Stomach (tissue), 9 donors: ENCODE data around the gene CYP2W1. TPM values are rescaled to one million over a fixed set of nuclear protein-coding genes. Genes with fewer than 3 reads are reported as not detected.
A peak's percentile ranks its signal among the peaks of the same experiment; 100 is the strongest.

Experiments used
- DNase-seq, 2 donors: peaks; one replicate each; pipeline versions ENCODE4 v3.0.0 to v3.0.0-alpha.2; 2013 to 2019
- H3K27ac ChIP-seq, 5 donors: fragments of 200-600 bp in 4 of 5; sonication (generic) in 4 of 5; one replicate each; pipeline ENCODE4 v1.5.1; 2013 to 2019; ENCODE audit warnings: mild to moderate bottlenecking in 1 of 5, moderate library complexity in 1 of 5
- H3K27me3 ChIP-seq, 3 donors: fragments of 200-600 bp; sonication (generic); one replicate each; pipeline ENCODE4 v1.5.1; 2017 to 2019; ENCODE audit warnings: mixed run types in 1 of 3
- H3K36me3 ChIP-seq, 4 donors: fragments of 200-600 bp; sonication (generic); 1 replicate in 3 of 4; 2 replicates in 1 of 4; pipeline ENCODE4 v1.5.1; 2016 to 2019
- H3K4me1 ChIP-seq, 4 donors: fragments of 200-600 bp; sonication (generic); one replicate each; pipeline ENCODE4 v1.5.1; 2016 to 2019
- H3K4me3 ChIP-seq, 4 donors: fragments of 200-600 bp; sonication (generic) in 3 of 4; one replicate each; pipeline ENCODE4 v1.5.1; 2016 to 2019; ENCODE audit warnings: mild to moderate bottlenecking in 1 of 4
- H3K9me3 ChIP-seq, 4 donors: fragments of 200-600 bp; sonication (generic); one replicate each; pipeline ENCODE4 v1.5.1; 2016 to 2019
- EP300 ChIP-seq: sonication (generic); formaldehyde crosslinking; IDR thresholded peaks from one replicate; pipeline ENCODE4 v1.6.1; 2017; ENCODE audit warnings: antibody characterized with exemption
- POLR2A ChIP-seq, 4 donors: fragments of 450-650 bp; IDR thresholded peaks; one replicate each; pipeline ENCODE4 v1.6.1; 2016; ENCODE audit warnings: antibody characterized with exemption in 4 of 4, control low read depth in 2 of 4, mild to moderate bottlenecking in 1 of 4, moderate library complexity in 1 of 4
- POLR2AphosphoS5 ChIP-seq, 3 donors: sonication (generic); formaldehyde crosslinking; IDR thresholded peaks; one replicate each; pipeline ENCODE4 v1.6.1; 2016; ENCODE audit warnings: antibody characterized with exemption in 3 of 3
- WGBS, 5 donors: extraction: QIAGEN DNeasy Blood & Tissue Kit in 3 of 5; methylation state at CpG; one replicate each; pipeline versions ENCODE4 v1.1.5 to v1.1.7; 2013 to 2018; 5-methylcytosine and 5-hydroxymethylcytosine counted together
- intact Hi-C: fragments of 100-400 bp; cut with DNase I; formaldehyde crosslinking; loops from one replicate; pipeline ENCODE4 v1.15.1; 2023; ENCODE audit warnings: low total_unique reads
- polyA plus RNA-seq, 3 donors: library from polyadenylated mRNA; stranded (reverse); fragments of 200-250 nt; gene quantifications; one replicate each; pipeline ENCODE4 v1.2.3, GENCODE V29; 2013
- total RNA-seq, 5 donors: library from RNA; depleted of rRNA; stranded (reverse); fragments of >200 nt; gene quantifications; one replicate each; pipeline versions ENCODE4 v1.1.0 to v1.2.3, GENCODE V29; 2014 to 2016
- TF ChIP-seq, protein P1 (sequence below), 7 experiments: fragments of 450-650 bp in 4 of 7; fragments of 200-600 bp in 3 of 7; sonication (generic) in 3 of 7; IDR thresholded peaks; one replicate each; pipeline ENCODE4 v1.5.1; 2016 to 2019; ENCODE audit warnings: antibody characterized with exemption in 7 of 7, control low read depth in 2 of 7, mild to moderate bottlenecking in 1 of 7
- donor health status: healthy with polysubstance abuse.
- donor health status: Bipolar disorder and iron deficiency.
- donor health status: healthy.

Gene CYP2W1
- total and polyA plus RNA-seq, 8 donors = 0.31 to 7.0 (median 0.65) TPM; not detected in 5

GRCh38 chr7:1012716-1013095, 29.7 kb downstream of the CYP2W1 start:
- no peaks in the 10 kb centered on the region for H3K9me3 ChIP-seq
- intact Hi-C loops = no loop called here
- WGBS, 5 donors = 72 to 91% (median 88%) methylated on average over 16 to 30 of the region's 30 CpGs
- H3K4me3 ChIP-seq = no peak overlapping the region
- TF ChIP-seq, protein P1, sequence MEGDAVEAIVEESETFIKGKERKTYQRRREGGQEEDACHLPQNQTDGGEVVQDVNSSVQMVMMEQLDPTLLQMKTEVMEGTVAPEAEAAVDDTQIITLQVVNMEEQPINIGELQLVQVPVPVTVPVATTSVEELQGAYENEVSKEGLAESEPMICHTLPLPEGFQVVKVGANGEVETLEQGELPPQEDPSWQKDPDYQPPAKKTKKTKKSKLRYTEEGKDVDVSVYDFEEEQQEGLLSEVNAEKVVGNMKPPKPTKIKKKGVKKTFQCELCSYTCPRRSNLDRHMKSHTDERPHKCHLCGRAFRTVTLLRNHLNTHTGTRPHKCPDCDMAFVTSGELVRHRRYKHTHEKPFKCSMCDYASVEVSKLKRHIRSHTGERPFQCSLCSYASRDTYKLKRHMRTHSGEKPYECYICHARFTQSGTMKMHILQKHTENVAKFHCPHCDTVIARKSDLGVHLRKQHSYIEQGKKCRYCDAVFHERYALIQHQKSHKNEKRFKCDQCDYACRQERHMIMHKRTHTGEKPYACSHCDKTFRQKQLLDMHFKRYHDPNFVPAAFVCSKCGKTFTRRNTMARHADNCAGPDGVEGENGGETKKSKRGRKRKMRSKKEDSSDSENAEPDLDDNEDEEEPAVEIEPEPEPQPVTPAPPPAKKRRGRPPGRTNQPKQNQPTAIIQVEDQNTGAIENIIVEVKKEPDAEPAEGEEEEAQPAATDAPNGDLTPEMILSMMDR (IDR thresholded peaks at IDR 0.05) = no peak
- TF ChIP-seq EP300 (no peak), POLR2A (IDR thresholded peaks at IDR 0.05) (no peak), POLR2AphosphoS5 (IDR thresholded peaks at IDR 0.05) (no peak)
- H3K4me1 ChIP-seq = peaks cover 0 to 33% (median 5%) of the 10 kb centered on the region in 4 donors
- no peak for DNase-seq
- no peaks in the 10 kb centered on the region for H3K27me3 ChIP-seq
- no peak overlapping the region for H3K27ac ChIP-seq
- H3K36me3 ChIP-seq = peaks cover 13 to 34% (median 30%) of the 10 kb centered on the region in 4 donors

DNA sequence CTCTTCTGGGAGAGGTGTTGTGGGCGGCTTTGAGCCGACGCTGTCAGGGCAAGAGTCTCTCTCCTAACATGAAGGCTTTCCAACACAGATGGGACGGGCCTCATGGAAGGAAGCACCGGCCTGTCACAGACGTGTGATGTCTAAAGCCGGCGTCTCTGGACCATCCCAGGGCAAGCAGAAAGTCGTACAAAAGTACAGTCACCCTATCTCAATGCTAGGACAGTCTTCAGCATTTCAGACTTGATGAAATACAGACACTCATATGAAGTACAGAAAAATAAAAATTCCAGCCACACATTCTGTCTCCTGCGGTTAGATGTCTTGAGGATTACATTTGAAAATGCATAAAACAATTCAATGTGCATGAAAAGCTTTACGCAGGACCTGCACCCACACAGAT, 30.6 kb downstream of the CYP2W1 start:
- Histone ChIP-seq H3K4me3 (no peak overlapping the region), H3K36me3 (peaks cover 9 to 33% (median 29%) of the 10 kb centered on the region in 4 donors), H3K27me3 (no peaks in the 10 kb centered on the region), H3K4me1 (peaks cover 0 to 33% (median 5%) of the 10 kb centered on the region in 4 donors), H3K9me3 (no peaks in the 10 kb centered on the region), H3K27ac (no peak overlapping the region)
- TF ChIP-seq POLR2A (IDR thresholded peaks at IDR 0.05) (no peak), EP300 (no peak), POLR2AphosphoS5 (IDR thresholded peaks at IDR 0.05) (no peak)
- TF ChIP-seq, protein P1 (IDR thresholded peaks at IDR 0.05) = no peak
- no peak for DNase-seq
- intact Hi-C loops = no loop called here
- 78 to 86% (median 85%) methylated on average over 11 of the region's 11 CpGs for WGBS, 5 donors

GRCh38 chr7:1014681-1015080, 31.7 kb downstream of the CYP2W1 start:
- Histone ChIP-seq H3K27ac (no peak overlapping the region), H3K4me3 (no peak overlapping the region), H3K27me3 (no peaks in the 10 kb centered on the region), H3K9me3 (no peaks in the 10 kb centered on the region), H3K36me3 (peaks cover 4 to 31% (median 24%) of the 10 kb centered on the region in 4 donors), H3K4me1 (peaks cover 0 to 33% (median 5%) of the 10 kb centered on the region in 4 donors)
- TF ChIP-seq EP300 = no peak
- no peak for TF ChIP-seq POLR2AphosphoS5 (IDR thresholded peaks at IDR 0.05)
- TF ChIP-seq, protein P1 (IDR thresholded peaks at IDR 0.05) = no peak
- TF ChIP-seq POLR2A (IDR thresholded peaks at IDR 0.05) = no peak
- DNase-seq = no peak
- intact Hi-C loops = no loop called here
- 85 to 90% (median 89%) methylated on average over 14 to 20 of the region's 20 CpGs for WGBS, 5 donors

DNA sequence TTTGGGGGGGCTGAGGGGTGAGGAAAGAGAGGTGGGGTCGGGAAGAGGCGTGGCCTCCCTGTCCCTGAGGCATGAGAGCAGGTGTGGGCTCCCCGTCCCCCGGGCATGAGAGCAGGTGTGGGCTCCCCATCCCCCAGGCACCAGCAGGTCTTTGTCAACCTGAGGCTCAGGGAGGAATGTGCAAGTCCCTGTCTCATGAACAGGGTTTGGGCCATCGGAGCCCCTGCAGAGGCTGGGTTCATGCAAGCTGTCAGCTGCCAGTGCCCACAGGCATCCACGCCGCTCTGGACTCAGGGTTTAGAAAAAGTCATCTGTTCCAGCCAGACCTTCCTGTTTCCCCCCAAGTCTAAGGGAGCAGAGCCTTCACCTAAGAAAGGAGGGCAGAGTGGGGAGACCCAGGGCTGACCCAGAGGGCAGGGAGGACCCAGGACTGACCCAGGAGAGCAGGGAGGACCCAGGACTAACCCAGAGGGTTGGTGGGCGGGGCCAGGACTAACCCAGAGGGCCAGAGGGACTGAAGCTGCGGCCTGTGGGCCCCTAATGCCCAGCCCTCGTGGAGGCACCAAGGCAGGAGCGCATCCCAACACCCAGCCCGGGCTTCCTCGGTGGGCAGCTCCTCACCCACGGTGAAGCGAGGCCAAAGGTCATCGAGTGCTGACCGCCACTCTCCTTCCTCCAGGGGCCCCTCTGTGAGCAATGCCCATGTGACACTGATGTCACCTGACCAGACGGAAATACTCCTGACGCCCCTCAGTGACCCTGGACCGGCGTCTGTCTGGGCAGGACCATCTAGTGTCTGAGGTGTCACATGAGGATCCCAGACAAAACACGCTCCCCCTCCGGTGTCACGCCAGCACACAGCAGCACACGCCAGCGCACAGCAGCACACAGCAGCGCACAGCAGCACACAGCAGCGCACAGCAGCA, 32.5 kb downstream of the CYP2W1 start:
- Histone ChIP-seq H3K4me3 (no peak overlapping the region), H3K9me3 (no peaks in the 10 kb centered on the region), H3K27me3 (no peaks in the 10 kb centered on the region), H3K36me3 (peaks cover 3 to 32% (median 21%) of the 10 kb centered on the region in 4 donors), H3K27ac (no peak overlapping the region), H3K4me1 (peaks cover 0 to 33% (median 5%) of the 10 kb centered on the region in 4 donors)
- 74 to 81% (median 79%) methylated on average over 14 to 28 of the region's 28 CpGs for WGBS, 5 donors
- intact Hi-C loops = no loop called here
- DNase-seq = peak in 1 of 2 donors; percentile 35
- TF ChIP-seq, protein P1 (IDR thresholded peaks at IDR 0.05) = no peak
- no peak for TF ChIP-seq POLR2AphosphoS5 (IDR thresholded peaks at IDR 0.05)
- TF ChIP-seq POLR2A (IDR thresholded peaks at IDR 0.05) = no peak
- no peak for TF ChIP-seq EP300
